ENCODE measurements around the gene FASN.

- TF ChIP-seq RFX5 (IDR thresholded peaks at IDR 0.05; ENCODE audit: low read depth, low read length) (no peak), SMC3 (IDR thresholded peaks at IDR 0.05; ENCODE audit: low read depth, low read length) (no peak), CTCF (conservative IDR thresholded peaks at IDR 0.05; ENCODE audit: low read depth, low read length) (no peak), BHLHE40 (IDR thresholded peaks at IDR 0.05; ENCODE audit: low read depth, low read length) (no peak), POLR2A (IDR thresholded peaks at IDR 0.05; ENCODE audit: low read depth, low read length) (no peak), CEBPB (IDR thresholded peaks at IDR 0.05; ENCODE audit: low read depth, low read length) (no peak), MAZ (IDR thresholded peaks at IDR 0.05; ENCODE audit: borderline replicate concordance, low read depth, low read length) (no peak), RAD21 (IDR thresholded peaks at IDR 0.05; ENCODE audit: low read length) (no peak)
Observed at GRCh38 chr17:82062984-82063368, 35.1 kb downstream of the FASN start.
